Testis (tissue), 3 donors: Measurements from ENCODE around the gene USP48. TPM values are rescaled to one million over a fixed set of nuclear protein-coding genes. Genes with fewer than 3 reads are reported as not detected.

Experiments used
- DNase-seq: peaks from one replicate; pipeline ENCODE4 v3.0.0-alpha.2; 2019
- H3K27ac ChIP-seq, 2 donors: fragments of 200-600 bp; sonication (generic); one replicate each; pipeline ENCODE4 v1.5.1; 2019
- H3K27me3 ChIP-seq: fragments of 200-600 bp; sonication (generic); one replicate; pipeline ENCODE4 v1.5.1; 2019
- H3K36me3 ChIP-seq: fragments of 200-600 bp; sonication (generic); one replicate; pipeline ENCODE4 v1.5.1; 2017; ENCODE audit warnings: low read depth; ENCODE audit errors: missing control alignments
- H3K4me1 ChIP-seq: fragments of 200-600 bp; sonication (generic); one replicate; pipeline ENCODE4 v1.5.1; 2019
- H3K4me3 ChIP-seq, 2 donors: fragments of 200-600 bp; sonication (generic); one replicate each; pipeline ENCODE4 v1.5.1; 2017 to 2019
- H3K9me3 ChIP-seq: fragments of 200-600 bp; sonication (generic); one replicate; pipeline ENCODE4 v1.5.1; 2017
- CTCF ChIP-seq, 3 experiments: fragments of 450-650 bp in 2 of 3; fragments of 200-600 bp in 1 of 3; sonication (generic) in 1 of 3; IDR thresholded peaks; one replicate each; pipeline ENCODE4 v1.5.1; 2016 to 2019; ENCODE audit warnings: antibody characterized with exemption in 3 of 3, mild to moderate bottlenecking in 2 of 3, moderate library complexity in 1 of 3
- POLR2A ChIP-seq: fragments of 450-650 bp; IDR thresholded peaks from one replicate; pipeline ENCODE4 v1.6.1; 2017; ENCODE audit warnings: antibody characterized with exemption, mild to moderate bottlenecking, moderate library complexity
- WGBS, 2 donors: methylation state at CpG; one replicate each; pipeline ENCODE4 v1.1.5; 2018; 5-methylcytosine and 5-hydroxymethylcytosine counted together
- intact Hi-C: fragments of 100-400 bp; cut with DNase I; formaldehyde crosslinking; loops from one replicate; pipeline ENCODE4 v1.15.1; 2023; ENCODE audit warnings: low total_unique reads
- polyA plus RNA-seq: library from polyadenylated mRNA; stranded (reverse); fragments of 350-450 nt; fragmentation: Illumina TruSeq; extraction: RNeasy Lipid Tissue Mini Kit (QIAGEN cat#74804); gene quantifications from one replicate; pipeline ENCODE4 v1.2.3, GENCODE V29; 2014; ENCODE audit warnings: low read depth, low replicate concordance; ENCODE audit not compliant: insufficient read depth
- total RNA-seq, 2 donors: library from RNA; depleted of rRNA; stranded (reverse); fragments of >200 nt; gene quantifications; one replicate each; pipeline ENCODE4 v1.2.3, GENCODE V29; 2016

The USP48 gene
- total and polyA plus RNA-seq, 3 donors from 2014 or later, result 33.3 to 66.2 (median 63.0) TPM

- no peak for DNase-seq
- no peaks in the 10 kb centered on the region for H3K9me3 ChIP-seq
- H3K36me3 ChIP-seq, result no peaks in the 10 kb centered on the region
- H3K27ac ChIP-seq, result no peak overlapping the region
- TF ChIP-seq CTCF (IDR thresholded peaks at IDR 0.05), result no peak
- no peak for TF ChIP-seq POLR2A
- intact Hi-C loops, result no loop called here
- H3K4me1 ChIP-seq, result no peaks in the 10 kb centered on the region
- H3K27me3 ChIP-seq, result no peaks in the 10 kb centered on the region
- WGBS, 2 donors, result 71 to 89% methylated on average over 9 of the region's 9 CpGs
- no peak overlapping the region for H3K4me3 ChIP-seq
Observed at GRCh38 chr1:21736876-21737275, 46.1 kb downstream of the USP48 start.

- Histone ChIP-seq H3K27ac (no peak overlapping the region), H3K4me1 (no peaks in the 10 kb centered on the region), H3K36me3 (no peaks in the 10 kb centered on the region), H3K9me3 (no peaks in the 10 kb centered on the region), H3K27me3 (no peaks in the 10 kb centered on the region), H3K4me3 (no peak overlapping the region)
- WGBS, 2 donors, result 98 to 99% methylated on average over 2 of the region's 2 CpGs
- TF ChIP-seq POLR2A (no peak), CTCF (IDR thresholded peaks at IDR 0.05) (no peak)
- intact Hi-C loops, result no loop called here
- no peak for DNase-seq
Observed at GRCh38 chr1:21736011-21736410, 46.9 kb downstream of the USP48 start.

- TF ChIP-seq CTCF (IDR thresholded peaks at IDR 0.05) (no peak), POLR2A (no peak)
- Histone ChIP-seq H3K36me3 (no peaks in the 10 kb centered on the region), H3K27ac (no peak overlapping the region)
Observed at GRCh38 chr1:21734526-21734925, 48.4 kb downstream of the USP48 start.

GRCh38 chr1:21732664-21733063 is 50.3 kb downstream of the USP48 start:
- no peaks in the 10 kb centered on the region for H3K36me3 ChIP-seq
- intact Hi-C loops, result no loop called here

More at GRCh38 chr1:21734526-21734925, 48.4 kb downstream of the USP48 start:
- H3K9me3 ChIP-seq, result no peaks in the 10 kb centered on the region
- no peak for DNase-seq
- H3K4me1 ChIP-seq, result no peaks in the 10 kb centered on the region
- intact Hi-C loops, result no loop called here
- H3K4me3 ChIP-seq, result no peak overlapping the region
- no peaks in the 10 kb centered on the region for H3K27me3 ChIP-seq

More at GRCh38 chr1:21732664-21733063, 50.3 kb downstream of the USP48 start:
- Histone ChIP-seq H3K4me3 (no peak overlapping the region), H3K9me3 (no peaks in the 10 kb centered on the region), H3K4me1 (no peaks in the 10 kb centered on the region), H3K27ac (no peak overlapping the region), H3K27me3 (no peaks in the 10 kb centered on the region)
- WGBS, 2 donors, result 0% methylated on average over 1 of the region's 1 CpG
- TF ChIP-seq POLR2A (no peak), CTCF (IDR thresholded peaks at IDR 0.05) (no peak)
- DNase-seq, result no peak
